ENCODE results near the gene PAM. TPM values are rescaled to one million over a fixed set of nuclear protein-coding genes. Genes with fewer than 3 reads are reported as not detected.

PAM gene
- total RNA-seq, 2 experiments from 2014 or later: 15.0 to 15.9 TPM

DNA sequence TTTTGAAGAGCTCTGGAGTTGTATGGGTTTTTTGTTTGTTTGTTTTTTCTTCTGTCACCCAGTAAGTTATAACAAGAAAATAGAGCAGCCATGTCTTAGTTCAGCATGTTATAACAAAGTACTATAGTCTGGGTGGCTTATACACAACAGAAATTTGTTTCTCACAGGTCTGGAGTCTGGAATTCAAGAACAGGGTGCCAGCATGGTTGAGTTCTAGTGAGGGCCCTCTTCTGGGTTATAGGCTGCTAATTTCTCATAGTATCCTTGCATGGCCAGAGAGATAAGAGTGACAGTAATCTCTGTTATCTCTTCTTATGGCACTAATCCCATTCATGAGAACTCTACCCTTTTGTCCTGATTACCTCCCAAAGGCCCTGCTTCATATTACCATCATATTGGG lies 250.2 kb downstream of the PAM start:
- H3K27ac Mint-ChIP-seq: no peak overlapping the region
- H3K9me3 Mint-ChIP-seq: no peaks in the 10 kb centered on the region
- peaks cover 5% of the 10 kb centered on the region for H3K36me3 Mint-ChIP-seq (ENCODE audit: low read depth)
- H3K4me3 Mint-ChIP-seq: no peak overlapping the region
- ChIA-PET CTCF (interaction anchor here (0.8 kb wide), 1 partner anchor 27 kb away, joined by 3 read pairs; no protein-coding TSS in a partner anchor), POLR2A (no interaction called here)
- no peaks in the 10 kb centered on the region for H3K27me3 Mint-ChIP-seq
- peaks cover 7% of the 10 kb centered on the region for H3K4me1 Mint-ChIP-seq
- DNase-seq: no peak

DNA sequence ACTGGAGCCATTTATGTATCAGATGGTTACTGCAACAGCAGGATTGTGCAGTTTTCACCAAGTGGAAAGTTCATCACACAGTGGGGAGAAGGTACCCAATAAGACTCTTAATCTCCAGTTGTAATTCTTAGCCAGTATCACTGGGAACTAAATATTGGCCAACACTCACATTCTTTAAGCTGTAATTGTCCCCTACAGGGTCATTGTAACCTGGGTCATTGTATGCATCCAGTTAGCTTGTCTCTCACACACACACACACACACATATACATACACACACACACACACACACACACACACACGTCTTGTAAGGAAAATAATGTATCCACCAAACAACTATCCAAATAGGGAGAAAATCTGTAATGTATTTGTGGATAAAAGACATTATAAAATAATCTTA lies 251.8 kb downstream of the PAM start:
- Mint-ChIP-seq H3K36me3 (ENCODE audit: low read depth) (peaks cover 10% of the 10 kb centered on the region), H3K4me3 (no peak overlapping the region), H3K9me3 (peaks cover 2% of the 10 kb centered on the region), H3K27me3 (no peaks in the 10 kb centered on the region), H3K27ac (no peak overlapping the region), H3K4me1 (peaks cover 8% of the 10 kb centered on the region)
- ChIA-PET POLR2A (no interaction called here), CTCF (no interaction called here)
- DNase-seq: no peak

DNA sequence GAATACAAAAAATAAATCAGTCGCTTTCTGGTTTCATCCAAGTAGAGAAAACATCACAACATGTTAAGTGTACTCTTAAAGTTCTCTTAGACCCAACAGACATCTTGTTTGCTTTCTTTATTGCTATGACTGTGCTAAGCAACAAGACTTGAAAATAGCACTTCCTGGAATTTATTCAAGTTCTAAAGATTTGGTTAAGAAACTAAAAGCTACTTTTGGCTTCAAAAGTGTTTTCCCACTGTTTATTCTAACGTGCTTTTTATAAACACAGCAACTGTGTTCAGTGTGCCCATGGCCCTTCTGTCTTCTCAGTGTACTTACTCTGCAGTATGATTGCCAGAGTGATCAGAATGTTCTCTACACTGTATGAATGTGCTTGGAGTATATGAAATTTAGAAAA lies 255.1 kb downstream of the PAM start:
- peaks cover 14% of the 10 kb centered on the region for H3K36me3 Mint-ChIP-seq (ENCODE audit: low read depth)
- peaks cover 2% of the 10 kb centered on the region for H3K9me3 Mint-ChIP-seq
- H3K4me3 Mint-ChIP-seq: no peak overlapping the region
- DNase-seq: no peak
- CTCF ChIA-PET: interaction anchor here (0.7 kb wide), 1 partner anchor 17 kb away, joined by 4 read pairs; no protein-coding TSS in a partner anchor
- POLR2A ChIA-PET: interaction anchor here (0.7 kb wide), 2 partner anchors 10 to 18 kb away, joined by 3 to 4 read pairs; no protein-coding TSS in a partner anchor
- H3K27me3 Mint-ChIP-seq: no peaks in the 10 kb centered on the region
- peaks cover 8% of the 10 kb centered on the region for H3K4me1 Mint-ChIP-seq
- H3K27ac Mint-ChIP-seq: no peak overlapping the region

DNA sequence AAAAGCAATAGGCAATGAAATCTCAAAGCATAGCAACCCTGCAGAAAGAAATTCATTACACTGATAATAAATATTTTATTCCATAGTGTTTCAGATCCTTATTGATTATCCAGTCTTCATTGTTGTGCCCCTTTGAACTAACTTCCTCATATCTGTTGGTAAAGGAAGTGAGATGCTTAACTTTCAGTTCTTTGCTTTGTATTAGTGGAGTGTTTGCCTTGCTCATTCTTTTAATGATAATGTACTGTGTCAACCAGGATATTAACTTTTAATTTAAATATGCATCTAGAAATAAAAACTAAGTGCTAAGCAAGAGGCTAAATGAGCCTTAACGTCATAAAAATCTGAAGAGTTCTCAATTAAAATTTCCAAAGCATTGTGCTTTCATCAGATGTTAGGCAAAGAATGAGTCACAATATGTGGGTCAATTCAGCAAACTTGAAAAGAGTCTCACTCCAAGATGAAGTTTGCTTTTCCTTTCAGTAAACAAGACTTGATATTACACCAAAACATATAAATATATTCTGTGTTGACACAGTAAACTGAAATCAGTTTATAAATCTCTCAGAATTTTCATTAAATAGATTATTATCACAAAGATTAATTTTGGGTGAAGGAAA lies 258.9 kb downstream of the PAM start:
- H3K4me3 Mint-ChIP-seq: no peak overlapping the region
- peaks cover 12% of the 10 kb centered on the region for H3K36me3 Mint-ChIP-seq (ENCODE audit: low read depth)
- no peak overlapping the region for H3K27ac Mint-ChIP-seq
- peaks cover 8% of the 10 kb centered on the region for H3K4me1 Mint-ChIP-seq
- CTCF ChIA-PET: no interaction called here
- POLR2A ChIA-PET: no interaction called here
- no peaks in the 10 kb centered on the region for H3K27me3 Mint-ChIP-seq
- peaks cover 2% of the 10 kb centered on the region for H3K9me3 Mint-ChIP-seq
- no peak for DNase-seq

DNA sequence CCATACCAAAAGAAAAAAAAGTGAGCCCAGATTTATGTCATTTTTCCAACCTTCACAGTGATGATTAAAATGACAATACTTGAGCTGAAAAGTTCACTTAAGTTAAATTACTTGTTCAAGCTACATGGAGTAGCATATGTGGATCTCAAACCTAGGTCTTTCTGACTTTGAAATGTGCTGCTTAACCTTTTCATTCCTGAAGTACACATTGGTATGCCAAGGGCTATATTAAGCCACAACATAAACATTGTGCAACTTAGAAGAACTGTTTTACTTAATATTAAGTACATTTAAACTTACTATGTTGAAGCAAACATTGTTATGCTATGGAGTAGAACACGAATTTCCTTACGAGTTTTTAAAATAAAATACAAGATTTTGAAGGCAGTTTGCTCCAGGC lies 259.9 kb downstream of the PAM start:
- no peak for DNase-seq
- POLR2A ChIA-PET: no interaction called here
- CTCF ChIA-PET: no interaction called here
- Mint-ChIP-seq H3K4me3 (no peak overlapping the region), H3K27me3 (no peaks in the 10 kb centered on the region), H3K4me1 (peaks cover 5% of the 10 kb centered on the region), H3K27ac (no peak overlapping the region), H3K9me3 (peaks cover 2% of the 10 kb centered on the region), H3K36me3 (ENCODE audit: low read depth) (peaks cover 9% of the 10 kb centered on the region)

DNA sequence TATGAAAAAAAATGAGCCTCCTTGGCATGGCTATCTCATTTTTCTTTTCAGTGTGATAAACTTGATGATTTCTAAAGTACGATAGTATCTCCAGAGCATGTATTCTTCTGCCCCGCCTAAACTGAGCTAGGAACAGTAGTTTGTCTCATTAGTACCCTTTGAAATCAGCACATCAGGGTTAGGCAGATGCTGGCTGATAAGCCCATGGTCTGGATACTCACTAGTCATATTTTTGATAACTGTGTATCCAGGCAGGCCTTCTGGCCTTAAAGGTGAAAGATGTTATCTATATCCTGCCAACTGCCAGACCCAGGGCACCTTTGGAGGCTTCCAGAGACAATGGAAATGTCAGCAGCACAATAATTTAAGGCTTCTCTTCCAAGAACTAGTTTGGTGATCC lies 261.1 kb downstream of the PAM start:
- H3K4me3 Mint-ChIP-seq: no peak overlapping the region
- H3K36me3 Mint-ChIP-seq (ENCODE audit: low read depth): peaks cover 9% of the 10 kb centered on the region
- ChIA-PET POLR2A (no interaction called here), CTCF (interaction anchor here (0.6 kb wide), 1 partner anchor 223 kb away, joined by 3 read pairs; no protein-coding TSS in a partner anchor)
- H3K27me3 Mint-ChIP-seq: no peaks in the 10 kb centered on the region
- no peak for DNase-seq
- no peaks in the 10 kb centered on the region for H3K4me1 Mint-ChIP-seq
- H3K9me3 Mint-ChIP-seq: peaks cover 2% of the 10 kb centered on the region
- no peak overlapping the region for H3K27ac Mint-ChIP-seq

DNA sequence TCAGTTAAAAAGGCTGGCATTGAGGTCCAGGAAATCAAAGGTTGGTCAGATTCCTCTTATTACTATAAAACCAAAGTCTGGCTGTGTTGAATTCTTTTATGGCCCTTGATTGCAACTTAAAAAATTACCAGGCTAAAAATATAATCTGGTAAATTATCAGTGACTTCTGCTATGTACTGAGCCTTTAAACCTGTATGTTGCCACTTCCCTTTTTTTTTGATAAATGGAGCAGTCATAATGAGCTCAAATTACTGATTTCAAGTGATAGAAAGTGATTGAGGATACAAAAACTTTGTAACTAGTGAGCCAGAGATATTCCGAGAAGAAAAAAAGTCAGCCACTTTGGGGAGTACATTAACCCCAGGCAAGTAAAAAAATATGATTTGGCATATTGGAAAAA lies 264.7 kb downstream of the PAM start:
- POLR2A ChIA-PET: interaction anchor here (0.6 kb wide), 2 partner anchors 9 to 26 kb away, joined by 3 read pairs; no protein-coding TSS in a partner anchor
- Mint-ChIP-seq H3K27me3 (no peaks in the 10 kb centered on the region), H3K36me3 (ENCODE audit: low read depth) (no peaks in the 10 kb centered on the region), H3K27ac (no peak overlapping the region), H3K4me1 (peaks cover 3% of the 10 kb centered on the region), H3K4me3 (no peak overlapping the region), H3K9me3 (no peaks in the 10 kb centered on the region)
- CTCF ChIA-PET: interaction anchor here (0.6 to 1.2 kb wide), 2 partner anchors 36 to 915 kb away, joined by 3 read pairs; no protein-coding TSS in a partner anchor
- no peak for DNase-seq

DNA sequence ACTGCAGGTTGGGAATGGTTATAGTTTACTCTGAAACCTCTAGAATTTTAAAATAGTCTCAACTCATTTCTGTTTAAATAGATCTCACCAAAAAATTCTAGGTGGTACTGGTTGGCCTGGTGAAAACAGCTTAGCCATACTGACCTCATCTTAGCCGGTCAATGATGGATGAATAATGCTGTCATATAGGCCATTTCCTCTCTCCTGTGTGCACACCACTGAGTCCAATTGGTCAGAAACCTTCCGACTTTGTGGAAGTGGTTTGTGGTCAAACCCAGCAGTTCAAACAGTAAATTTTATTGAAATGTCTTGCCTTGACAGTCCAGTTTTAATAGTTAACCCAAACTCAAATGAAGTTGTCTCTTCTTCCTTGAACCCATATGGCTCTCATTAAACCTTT lies 266.2 kb downstream of the PAM start:
- Mint-ChIP-seq H3K4me3 (no peak overlapping the region), H3K9me3 (no peaks in the 10 kb centered on the region), H3K27ac (no peak overlapping the region), H3K36me3 (ENCODE audit: low read depth) (no peaks in the 10 kb centered on the region), H3K27me3 (no peaks in the 10 kb centered on the region), H3K4me1 (peaks cover 3% of the 10 kb centered on the region)
- DNase-seq: no peak
- POLR2A ChIA-PET: no interaction called here
- CTCF ChIA-PET: no interaction called here

DNA sequence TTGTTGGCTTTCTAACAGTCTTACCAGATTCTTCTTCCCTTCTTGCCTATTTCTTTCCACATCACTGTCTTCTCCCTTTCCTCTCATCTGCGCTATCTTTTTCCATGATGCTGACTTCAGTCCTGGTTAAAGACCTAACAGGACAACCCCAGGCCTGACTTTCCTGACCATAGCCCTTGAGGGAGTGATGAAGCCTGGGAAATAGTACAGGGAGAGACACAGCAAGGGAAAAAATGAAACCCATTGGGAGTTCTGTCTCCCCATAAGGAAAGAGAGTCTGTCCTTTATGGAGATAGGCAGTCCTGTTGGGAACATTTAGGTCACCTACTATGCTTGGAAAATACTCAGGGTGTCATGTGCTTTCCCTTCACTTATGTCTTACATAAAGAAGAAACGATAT lies 272.2 kb downstream of the PAM start:
- ChIA-PET CTCF (interaction anchor here (0.6 kb wide), 1 partner anchor 77 kb away, joined by 3 read pairs; no protein-coding TSS in a partner anchor), POLR2A (no interaction called here)
- H3K27ac Mint-ChIP-seq: no peak overlapping the region
- no peaks in the 10 kb centered on the region for H3K27me3 Mint-ChIP-seq
- H3K4me1 Mint-ChIP-seq: no peaks in the 10 kb centered on the region
- H3K4me3 Mint-ChIP-seq: no peak overlapping the region
- DNase-seq: no peak
- no peaks in the 10 kb centered on the region for H3K36me3 Mint-ChIP-seq (ENCODE audit: low read depth)
- H3K9me3 Mint-ChIP-seq: no peaks in the 10 kb centered on the region

DNA sequence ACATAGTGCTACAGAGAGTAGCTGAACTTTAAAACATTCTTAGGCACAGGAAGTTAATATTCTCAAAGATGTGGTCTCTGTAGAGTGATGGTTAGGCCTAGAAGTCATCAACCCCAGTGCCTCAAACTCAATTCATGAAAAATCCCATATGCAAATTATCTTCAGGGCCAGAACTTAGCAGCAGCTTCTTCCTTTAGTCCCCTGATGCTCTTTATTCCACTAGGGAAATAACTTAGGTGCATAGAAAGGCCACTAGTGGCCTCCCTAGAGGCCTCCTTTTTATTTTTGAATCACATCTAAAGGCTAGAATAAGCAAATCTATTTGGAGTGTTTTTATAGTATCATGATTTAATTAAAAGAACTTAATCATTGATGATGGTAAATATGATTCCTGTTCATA lies 276.5 kb downstream of the PAM start:
- no peak overlapping the region for H3K27ac Mint-ChIP-seq
- ChIA-PET POLR2A (no interaction called here), CTCF (interaction anchor here (1.7 kb wide), 1 partner anchor 8 kb away, joined by 3 read pairs; no protein-coding TSS in a partner anchor)
- no peak overlapping the region for H3K4me3 Mint-ChIP-seq
- no peak for DNase-seq
- H3K9me3 Mint-ChIP-seq: no peaks in the 10 kb centered on the region
- H3K27me3 Mint-ChIP-seq: no peaks in the 10 kb centered on the region
- no peaks in the 10 kb centered on the region for H3K36me3 Mint-ChIP-seq (ENCODE audit: low read depth)
- no peaks in the 10 kb centered on the region for H3K4me1 Mint-ChIP-seq

DNA sequence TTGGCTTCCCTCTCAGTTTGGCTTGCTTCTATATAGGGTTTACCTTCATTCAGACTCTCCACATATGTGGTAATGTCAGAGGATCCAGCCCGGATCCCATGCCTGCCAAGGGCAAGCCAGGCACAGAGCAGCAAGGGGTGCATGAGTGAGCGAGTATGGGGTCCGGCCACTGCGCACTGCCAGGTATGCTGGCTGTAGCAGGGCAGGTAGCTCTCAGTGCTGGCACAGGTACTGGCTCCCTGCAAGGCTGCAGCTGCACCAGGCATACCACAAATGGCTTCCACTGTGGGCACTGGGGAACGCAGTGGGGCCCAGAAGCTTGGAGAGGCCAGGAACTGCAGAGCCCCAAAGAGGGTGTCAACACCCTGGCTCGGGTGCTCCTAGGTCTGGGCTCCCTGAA lies 278.6 kb downstream of the PAM start:
- CTCF ChIA-PET: no interaction called here
- Mint-ChIP-seq H3K27me3 (no peaks in the 10 kb centered on the region), H3K4me1 (peaks cover 2% of the 10 kb centered on the region), H3K9me3 (no peaks in the 10 kb centered on the region), H3K36me3 (ENCODE audit: low read depth) (no peaks in the 10 kb centered on the region), H3K27ac (no peak overlapping the region), H3K4me3 (no peak overlapping the region)
- POLR2A ChIA-PET: no interaction called here
- DNase-seq: no peak

DNA sequence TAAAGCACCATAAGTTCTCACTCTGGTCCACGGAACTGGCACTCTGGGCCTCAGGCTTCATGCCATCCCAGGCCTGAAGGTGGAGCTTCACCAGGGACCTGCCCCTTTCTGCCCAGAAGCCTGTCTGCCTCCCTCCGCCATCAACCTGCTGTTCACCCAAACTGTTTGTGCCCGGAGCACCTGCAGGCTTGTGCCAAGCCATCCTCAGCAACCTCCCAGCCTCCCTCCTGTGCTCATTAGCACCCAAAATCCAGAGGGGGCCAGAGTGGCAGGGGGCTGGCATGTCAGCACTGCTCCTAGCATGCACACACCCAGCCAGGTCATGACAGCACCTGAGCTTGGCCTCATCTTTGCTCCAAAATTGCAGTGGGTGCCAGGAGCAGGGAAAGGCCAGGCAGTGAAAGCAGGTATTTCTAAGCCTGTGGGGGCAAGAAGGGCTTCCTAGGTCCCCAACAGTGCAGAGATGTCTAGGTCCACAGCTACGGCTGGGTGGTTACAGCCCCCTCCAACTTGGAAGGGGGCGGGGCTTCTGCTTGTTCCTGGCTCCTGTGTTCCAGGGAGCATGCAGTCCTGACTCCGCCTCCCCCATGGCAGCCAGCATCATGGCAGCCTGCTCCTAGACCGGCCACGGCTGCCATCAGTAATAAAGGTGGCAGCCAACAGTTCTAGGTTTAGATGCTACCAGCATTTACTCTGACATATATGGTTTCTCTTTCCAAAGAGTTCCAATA lies 279.7 kb downstream of the PAM start:
- POLR2A ChIA-PET: no interaction called here
- no peaks in the 10 kb centered on the region for H3K27me3 Mint-ChIP-seq
- no peaks in the 10 kb centered on the region for H3K36me3 Mint-ChIP-seq (ENCODE audit: low read depth)
- H3K4me1 Mint-ChIP-seq: peaks cover 2% of the 10 kb centered on the region
- no peak overlapping the region for H3K4me3 Mint-ChIP-seq
- CTCF ChIA-PET: no interaction called here
- DNase-seq: no peak
- H3K27ac Mint-ChIP-seq: no peak overlapping the region
- H3K9me3 Mint-ChIP-seq: no peaks in the 10 kb centered on the region

DNA sequence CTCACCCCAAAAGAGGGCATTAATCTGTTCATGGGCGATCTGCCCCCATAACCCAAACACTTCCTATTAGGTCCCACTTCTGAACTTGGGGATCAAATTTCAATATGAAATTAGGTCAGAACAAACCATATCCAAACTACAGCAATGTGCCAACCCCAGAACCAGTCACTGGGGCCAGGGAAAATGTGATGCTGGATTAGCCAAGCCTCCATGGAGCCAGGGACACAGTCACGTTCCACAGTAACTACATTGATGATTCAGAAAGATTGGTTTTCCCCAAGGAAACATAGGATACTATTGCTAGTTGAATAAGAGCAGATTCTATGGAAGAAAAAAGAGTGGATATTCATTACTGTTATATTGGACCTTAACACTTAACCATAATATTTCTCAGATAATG lies 280.6 kb downstream of the PAM start:
- CTCF ChIA-PET: interaction anchor here (0.9 kb wide), 1 partner anchor 189 kb away, joined by 3 read pairs; no protein-coding TSS in a partner anchor
- Mint-ChIP-seq H3K36me3 (ENCODE audit: low read depth) (no peaks in the 10 kb centered on the region), H3K27me3 (peaks cover 2% of the 10 kb centered on the region), H3K4me3 (no peak overlapping the region), H3K4me1 (peaks cover 2% of the 10 kb centered on the region), H3K9me3 (no peaks in the 10 kb centered on the region), H3K27ac (no peak overlapping the region)
- DNase-seq: no peak
- POLR2A ChIA-PET: no interaction called here
